ENCODE results near the gene RBP5.

RBP5 gene

GRCh38 chr12:7128681-7129286, at the start of gene RBP5:
RBP5 (minus strand) TSS chr12:7128889; CDS start chr12:7128775, 114 bp downstream.
- DNase-seq (ENCODE audit: low read depth in 2 of 2): no peak

DNA sequence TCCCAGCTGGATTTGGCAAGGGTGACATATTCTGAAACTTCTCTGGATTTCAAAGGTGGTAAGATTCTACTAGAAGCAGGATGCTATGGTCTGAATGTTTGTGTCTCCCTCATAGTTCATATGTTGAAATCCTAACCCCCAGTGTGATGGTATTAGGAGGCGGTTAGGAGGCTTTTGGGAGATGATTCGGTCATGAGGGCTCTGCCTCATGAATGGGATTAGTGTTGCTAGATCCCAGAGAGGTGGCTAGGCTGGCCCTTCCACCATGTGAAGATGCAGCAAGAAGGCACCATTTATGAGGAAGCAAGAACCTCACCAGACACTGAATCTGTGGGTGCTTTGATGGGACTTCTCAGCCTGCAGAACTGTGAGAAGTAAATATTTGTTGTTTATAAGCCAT, 49.8 kb upstream of the RBP5 start:
- no peak for DNase-seq (ENCODE audit: low read depth in 2 of 2)

DNA sequence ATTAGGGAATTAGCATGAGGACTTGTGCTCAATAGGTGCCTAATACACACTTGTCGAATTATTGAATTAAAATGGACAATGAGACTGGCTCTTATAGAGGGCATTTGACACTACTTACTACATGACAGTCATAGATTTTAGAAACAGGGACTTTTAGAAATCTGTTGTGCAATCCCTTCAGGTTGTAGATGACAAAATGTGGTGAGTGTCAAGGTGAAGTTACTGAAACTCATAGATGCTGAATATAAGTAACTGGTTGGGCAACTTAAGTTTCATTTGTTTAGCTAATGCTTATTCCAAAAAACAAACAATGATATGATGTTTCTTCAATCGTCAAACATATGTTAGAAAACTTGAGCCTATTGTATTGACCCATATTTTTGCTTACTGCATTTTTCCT, 47.9 kb upstream of the RBP5 start:
- DNase-seq (ENCODE audit: low read depth in 2 of 2): no peak

DNA sequence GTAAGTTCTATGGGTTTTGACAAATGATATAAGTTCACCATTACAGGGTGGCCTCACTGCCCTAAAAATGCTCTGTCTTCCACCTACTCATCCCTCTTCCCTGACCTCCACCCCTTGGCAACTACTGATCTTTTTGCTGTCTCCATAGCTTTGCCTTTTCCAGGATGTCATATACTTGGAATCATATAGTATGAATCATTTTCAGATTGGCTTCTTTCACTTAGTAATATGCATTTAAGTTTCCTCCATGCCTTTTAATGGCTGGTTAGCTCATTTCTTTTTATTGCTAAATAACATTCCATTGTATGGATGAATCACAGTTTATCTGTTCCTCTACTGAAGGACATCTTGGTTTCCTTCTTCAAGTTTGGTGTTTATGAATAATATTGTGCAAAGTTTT, 46.8 kb upstream of the RBP5 start:
- no peak for DNase-seq (ENCODE audit: low read depth in 2 of 2)

DNA sequence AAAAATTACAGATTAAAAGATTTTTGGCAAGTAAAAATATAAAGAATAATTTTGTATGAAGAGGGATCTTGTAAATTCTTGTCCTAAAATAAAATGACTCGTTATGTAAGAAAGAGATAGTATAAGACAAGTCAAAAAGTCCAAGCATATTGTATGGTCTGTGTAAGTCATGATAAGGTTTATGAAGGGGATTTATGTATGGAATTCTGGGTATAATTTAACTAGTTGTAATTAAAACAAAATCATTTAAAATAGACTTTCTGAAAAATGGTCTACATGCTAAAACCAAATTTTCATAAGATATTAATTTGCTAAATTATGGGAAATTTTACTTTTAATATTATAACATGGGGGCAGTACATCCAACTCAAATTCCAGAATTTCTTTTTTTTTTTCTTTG, 43.2 kb upstream of the RBP5 start:
- DNase-seq (ENCODE audit: low read depth in 2 of 2): no peak

- DNase-seq (ENCODE audit: low read depth in 2 of 2): no peak
Observed at GRCh38 chr12:7169951-7170350, 41.3 kb upstream of the RBP5 start.

GRCh38 chr12:7162691-7163114, 34.0 kb upstream of the RBP5 start:
- peak; percentile 6 to 23 for DNase-seq (ENCODE audit: low read depth in 2 of 2)

- DNase-seq (ENCODE audit: low read depth in 2 of 2): no peak
Observed at GRCh38 chr12:7161811-7162210, 33.1 kb upstream of the RBP5 start.

DNA sequence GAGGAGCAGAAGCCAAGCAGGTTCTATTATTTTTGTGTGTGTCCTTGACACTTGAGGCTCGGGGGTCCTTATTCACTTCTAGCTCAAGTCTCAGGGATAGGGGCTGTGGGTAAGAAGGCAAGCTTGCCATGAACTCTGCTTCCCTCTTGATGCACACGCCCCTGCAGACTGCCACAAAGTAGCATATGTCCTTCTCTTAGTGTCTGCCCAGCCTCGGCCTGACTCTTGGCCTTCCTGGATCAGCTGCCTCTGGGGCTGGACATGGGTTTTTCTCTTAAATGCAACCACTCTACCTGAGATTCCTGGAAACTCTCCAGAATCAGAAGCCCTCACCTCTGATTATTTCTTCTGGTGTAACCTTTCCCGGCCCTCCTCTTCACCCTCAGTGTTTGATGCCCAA, 32.6 kb upstream of the RBP5 start:
- no peak for DNase-seq (ENCODE audit: low read depth in 2 of 2)

- DNase-seq (ENCODE audit: low read depth in 2 of 2): no peak
Observed at GRCh38 chr12:7160183-7160582, 31.5 kb upstream of the RBP5 start.

DNA sequence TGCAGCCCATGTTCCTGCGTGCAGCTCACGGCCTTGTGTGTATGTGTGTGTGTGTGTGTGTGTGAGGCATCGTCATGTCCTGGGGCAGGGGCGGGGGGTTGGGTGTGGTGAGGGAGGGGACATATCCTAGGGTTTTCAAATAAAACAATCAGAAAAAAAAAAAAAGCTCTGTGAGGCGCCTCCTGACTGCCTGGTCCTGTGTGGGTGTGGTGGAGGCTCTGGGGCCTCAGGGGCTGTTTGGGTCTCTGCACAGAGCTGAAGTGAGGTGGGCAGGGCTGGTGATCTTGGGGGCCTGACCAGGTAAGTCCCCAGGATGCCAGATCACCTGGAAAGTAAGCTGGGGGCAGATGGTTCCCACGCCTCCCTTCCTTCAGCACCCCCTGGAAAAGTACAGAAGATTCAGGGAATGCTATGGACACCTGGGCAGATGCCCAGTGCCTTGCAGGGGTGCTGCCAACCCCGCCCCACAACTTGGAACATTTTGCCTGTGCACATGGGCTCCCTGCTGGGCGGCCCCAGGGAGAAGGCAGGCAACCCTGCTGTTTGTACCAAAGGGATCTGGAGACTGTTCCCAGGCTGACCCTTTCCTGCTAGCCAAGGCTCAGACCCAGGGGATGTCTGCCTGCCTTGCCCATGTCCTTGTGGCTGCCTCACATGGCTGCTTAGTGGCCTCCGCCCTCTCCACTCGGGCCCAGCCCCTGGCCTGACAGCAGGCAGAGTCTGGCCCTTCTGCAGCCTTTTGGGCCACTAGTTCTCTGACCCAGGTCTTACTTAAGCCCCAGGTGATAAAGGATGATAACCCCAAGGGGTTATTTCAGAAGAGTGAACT, 30.3 kb upstream of the RBP5 start:
- no peak for DNase-seq (ENCODE audit: low read depth in 2 of 2)

- DNase-seq (ENCODE audit: low read depth in 2 of 2): no peak
Observed at GRCh38 chr12:7157391-7157790, 28.7 kb upstream of the RBP5 start.

GRCh38 chr12:7156259-7157197, 27.8 kb upstream of the RBP5 start:
- DNase-seq (ENCODE audit: low read depth in 2 of 2): no peak

GRCh38 chr12:7155471-7156034, 26.9 kb upstream of the RBP5 start:
- no peak for DNase-seq (ENCODE audit: low read depth in 2 of 2)

DNA sequence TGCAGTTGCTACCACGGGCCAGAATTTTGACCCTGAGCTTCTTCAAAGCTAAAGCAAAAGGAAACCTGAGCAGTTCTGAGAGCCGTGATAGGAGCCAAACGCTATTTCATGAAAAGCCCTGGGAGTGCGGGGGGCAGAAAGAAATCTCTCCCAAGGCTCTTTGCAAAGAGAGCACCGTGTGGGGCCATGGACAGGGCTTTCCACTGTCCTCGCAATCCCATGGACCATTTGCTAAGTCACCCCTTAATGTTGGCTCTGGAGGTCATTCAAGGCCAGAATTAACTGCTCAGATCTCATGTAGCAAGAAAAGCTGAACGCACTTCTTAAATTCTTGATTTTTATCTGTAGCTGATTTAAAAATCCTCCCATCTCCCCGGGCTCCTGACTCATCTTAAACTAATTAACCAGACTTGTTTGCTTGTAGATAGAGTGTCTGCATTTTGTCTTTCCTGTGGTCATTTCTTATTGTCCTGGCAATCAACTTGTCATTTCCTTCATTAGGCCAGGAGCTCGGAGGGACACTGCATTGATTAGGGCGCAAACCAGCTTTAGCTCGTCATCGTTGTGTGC, 26.3 kb upstream of the RBP5 start:
- DNase-seq (ENCODE audit: low read depth in 2 of 2): no peak

- DNase-seq (ENCODE audit: low read depth in 2 of 2): no peak
Observed at GRCh38 chr12:7154042-7154441, 25.4 kb upstream of the RBP5 start.

- no peak for DNase-seq (ENCODE audit: low read depth in 2 of 2)
Observed at GRCh38 chr12:7152818-7153217, 24.1 kb upstream of the RBP5 start.

- no peak for DNase-seq (ENCODE audit: low read depth in 2 of 2)
Observed at GRCh38 chr12:7151532-7151931, 22.8 kb upstream of the RBP5 start.

DNA sequence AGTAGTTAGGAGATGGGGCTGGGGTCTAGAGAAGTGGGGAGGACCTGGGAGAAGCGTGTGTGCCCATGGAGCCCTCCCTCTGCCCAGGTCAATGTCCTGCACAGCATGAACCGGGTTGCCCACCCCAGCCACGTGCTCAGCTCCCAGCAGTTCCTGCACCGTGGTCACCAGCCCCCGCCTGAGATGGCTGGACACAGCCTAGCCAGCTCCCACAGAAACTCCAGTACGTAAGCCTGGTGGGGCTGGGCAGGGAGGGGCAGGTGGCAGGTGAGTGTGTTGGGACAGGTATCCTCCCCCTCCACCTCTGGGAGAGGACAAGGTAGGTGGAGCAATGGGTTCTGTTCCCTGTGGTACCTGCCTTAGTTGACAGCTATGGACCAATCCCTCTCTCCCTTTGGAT, 22.2 kb upstream of the RBP5 start:
- no peak for DNase-seq (ENCODE audit: low read depth in 2 of 2)

DNA sequence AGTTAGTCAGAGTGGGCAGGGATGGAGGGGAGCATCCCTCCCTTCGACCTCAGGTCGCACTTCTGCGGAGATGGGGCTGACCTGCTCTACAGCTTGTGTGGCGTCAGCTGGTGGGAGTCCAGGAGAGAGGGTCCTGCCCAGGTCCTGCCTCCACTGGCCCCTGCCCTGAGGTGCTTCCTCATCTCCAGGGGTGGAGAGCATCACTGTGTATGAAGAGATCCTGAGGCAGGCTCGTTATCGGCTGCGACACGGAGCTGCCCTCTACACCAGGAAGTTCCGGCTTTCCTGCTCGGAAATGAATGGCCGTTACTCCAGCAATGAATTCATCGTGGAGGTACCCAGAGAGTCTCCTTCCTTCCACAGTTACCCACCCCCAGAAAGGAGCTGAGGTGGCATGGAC, 21.7 kb upstream of the RBP5 start:
- DNase-seq (ENCODE audit: low read depth in 2 of 2): no peak

GRCh38 chr12:7146906-7147305, 18.2 kb upstream of the RBP5 start:
- DNase-seq (ENCODE audit: low read depth in 2 of 2): no peak

DNA sequence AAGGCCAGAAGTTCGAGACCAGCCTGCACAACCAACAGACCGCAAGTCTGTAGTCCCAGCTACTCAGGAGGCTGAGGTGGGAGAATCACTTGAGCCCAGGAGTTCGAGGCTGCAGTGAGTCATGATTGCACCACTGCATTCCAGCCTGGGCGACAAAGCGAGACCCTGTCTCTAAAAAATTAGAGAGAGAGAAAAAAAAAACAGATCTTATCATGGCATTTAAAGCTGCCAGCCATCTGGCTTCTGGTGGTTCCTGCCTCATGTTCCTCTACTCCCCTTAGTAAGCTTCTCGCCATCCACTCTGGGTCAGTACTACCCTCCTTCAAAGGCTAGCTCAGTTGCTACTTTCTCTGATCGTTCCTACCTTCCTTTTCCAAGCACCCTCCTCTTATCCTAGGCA, 17.5 kb upstream of the RBP5 start:
- no peak for DNase-seq (ENCODE audit: low read depth in 2 of 2)

Measured in stimulated activated CD4-positive, alpha-beta T cell treated with anti-CD3 and anti-CD28 coated beads, Interleukin-4, amount 100 ng/mL, for 48 hours (primary cell).